DND-41 (cell line): ENCODE data around the gene MYRIP.

Experiments used
- ATAC-seq: fragments of 200-7000 bp; cut with Tn5 transposase; 3 replicates; pipeline ENCODE4 v1.9.1; 2021; ENCODE audit warnings: low read depth; ENCODE audit not compliant: insufficient read depth
- DNase-seq: peaks from one replicate; pipeline ENCODE4 v3.0.0-alpha.2; 2020
- H2AFZ ChIP-seq: 2 replicates; pipeline ENCODE4 v1.6.0; 2012; ENCODE audit warnings: low read depth, low read length
- H3K27ac ChIP-seq: 2 replicates; pipeline ENCODE4 v1.5.1; 2012; ENCODE audit warnings: low read length, inconsistent platforms
- H3K27me3 ChIP-seq: fragments of 200-600 bp; sonication (generic); 2 replicates; pipeline ENCODE4 v1.6.0; 2012; ENCODE audit warnings: low read length, mild to moderate bottlenecking, inconsistent platforms; ENCODE audit not compliant: insufficient read depth, poor library complexity
- H3K36me3 ChIP-seq: 2 replicates; pipeline ENCODE4 v1.5.1; 2012; ENCODE audit warnings: low read length, inconsistent platforms; ENCODE audit not compliant: insufficient read depth
- H3K4me1 ChIP-seq: 2 replicates; pipeline ENCODE4 v1.5.1; 2012; ENCODE audit warnings: mild to moderate bottlenecking, low read length; ENCODE audit not compliant: insufficient read depth
- H3K4me2 ChIP-seq: 2 replicates; pipeline ENCODE4 v1.6.0; 2012; ENCODE audit warnings: mild to moderate bottlenecking, moderate library complexity, low read length, inconsistent platforms; ENCODE audit not compliant: insufficient read depth
- H3K4me3 ChIP-seq, 2 experiments: fragments of 200-600 bp in 1 of 2; shearing (Covaris generic) in 1 of 2; 2 replicates each; pipeline ENCODE4 v1.5.1; 2012 to 2016; ENCODE audit warnings: inconsistent platforms in 2 of 2, low read length in 2 of 2, mild to moderate bottlenecking in 2 of 2, low read depth in 1 of 2, moderate library complexity in 1 of 2
- H3K79me2 ChIP-seq: 2 replicates; pipeline ENCODE4 v1.6.0; 2012; ENCODE audit warnings: low read length, inconsistent platforms; ENCODE audit not compliant: insufficient read depth
- H3K9ac ChIP-seq: 2 replicates; pipeline ENCODE4 v1.6.0; 2012; ENCODE audit warnings: low read depth, mild to moderate bottlenecking, inconsistent platforms, low read length, moderate library complexity
- H3K9me3 ChIP-seq: 2 replicates; pipeline ENCODE4 v1.5.1; 2012; ENCODE audit warnings: low read length, moderate library complexity, mild to moderate bottlenecking, inconsistent platforms; ENCODE audit not compliant: insufficient read depth, severe bottlenecking
- H4K20me1 ChIP-seq: 2 replicates; pipeline ENCODE4 v1.6.0; 2012; ENCODE audit warnings: low read length; ENCODE audit not compliant: insufficient read depth
- CTCF ChIP-seq: IDR thresholded peaks from 2 replicates; pipeline ENCODE4 v1.5.1; 2012; ENCODE audit warnings: borderline replicate concordance, low read length, moderate library complexity, mild to moderate bottlenecking; ENCODE audit not compliant: poor library complexity, severe bottlenecking; ENCODE audit errors: extremely low read depth
- EZH2 ChIP-seq: IDR thresholded peaks from 3 replicates; pipeline ENCODE4 v1.6.1; 2012; ENCODE audit warnings: borderline replicate concordance, low read depth, mild to moderate bottlenecking, moderate library complexity, low read length, inconsistent platforms; ENCODE audit not compliant: severe bottlenecking

Gene MYRIP

DNA sequence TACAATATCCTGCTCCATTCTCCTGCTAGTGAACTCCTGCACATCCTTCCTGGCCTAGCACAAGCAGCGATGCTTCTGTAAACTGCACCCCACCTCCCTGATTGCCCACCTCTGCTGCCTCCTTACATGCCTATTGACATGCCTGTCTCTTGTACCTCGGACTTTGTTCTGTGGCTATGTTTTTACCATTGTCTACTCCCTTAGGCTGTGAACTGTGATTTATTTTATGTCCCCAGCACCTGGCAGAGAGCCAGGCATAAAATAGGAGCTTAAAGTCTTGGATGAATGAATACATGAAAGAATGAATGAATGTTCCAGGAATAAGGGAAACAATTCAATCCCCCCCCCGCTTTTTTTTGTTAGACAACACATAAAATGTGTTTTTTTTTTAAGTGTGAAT is 210.0 kb downstream of the MYRIP start:
- DNase-seq (no peak), ATAC-seq (no peak)
- Histone ChIP-seq H3K9me3 (no peaks in the 10 kb centered on the region), H3K36me3 (no peaks in the 10 kb centered on the region), H3K9ac (no peak overlapping the region), H3K4me2 (no peak overlapping the region), H2AFZ (no peak overlapping the region), H3K79me2 (no peaks in the 10 kb centered on the region), H3K27me3 (peaks cover 8% of the 10 kb centered on the region), H3K27ac (no peak overlapping the region), H3K4me1 (no peaks in the 10 kb centered on the region), H3K4me3 (no peak overlapping the region), H4K20me1 (no peaks in the 10 kb centered on the region)
- TF ChIP-seq CTCF (no peak), EZH2 (no peak)

- no peaks in the 10 kb centered on the region for H3K79me2 ChIP-seq
- ATAC-seq: no peak
- H3K4me1 ChIP-seq: no peaks in the 10 kb centered on the region
- TF ChIP-seq EZH2 (no peak), CTCF (no peak)
- H2AFZ ChIP-seq: no peak overlapping the region
- H3K27me3 ChIP-seq: peaks cover 7% of the 10 kb centered on the region
- no peak overlapping the region for H3K4me3 ChIP-seq
- no peaks in the 10 kb centered on the region for H4K20me1 ChIP-seq
- H3K36me3 ChIP-seq: no peaks in the 10 kb centered on the region
- DNase-seq: no peak
- no peak overlapping the region for H3K9ac ChIP-seq
- peaks cover 5% of the 10 kb centered on the region for H3K9me3 ChIP-seq
- no peak overlapping the region for H3K4me2 ChIP-seq
- no peak overlapping the region for H3K27ac ChIP-seq
These were observed 211.3 kb downstream of the MYRIP start for GRCh38 chr3:40020689-40021088.

DNA sequence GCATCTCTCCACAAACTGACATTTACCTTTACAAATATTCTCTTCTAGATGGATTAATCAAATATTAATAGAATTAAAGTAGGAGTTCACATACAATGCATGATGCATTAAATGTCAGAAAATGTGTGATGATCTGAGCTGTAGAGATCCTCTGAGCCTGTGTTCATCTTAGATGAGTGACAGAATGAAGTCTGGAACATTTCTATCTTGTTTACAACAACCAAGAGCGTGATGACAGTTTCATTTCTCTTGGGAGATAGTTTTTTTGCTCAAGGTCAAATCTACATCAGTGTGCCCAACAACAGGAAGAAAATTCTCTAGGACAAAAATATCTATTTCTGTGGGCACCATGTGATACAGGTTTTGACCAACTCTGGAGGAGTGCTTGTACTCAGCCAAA is 211.9 kb downstream of the MYRIP start:
- Histone ChIP-seq H3K4me3 (no peak overlapping the region), H3K9me3 (peaks cover 9% of the 10 kb centered on the region), H3K27me3 (peaks cover 7% of the 10 kb centered on the region), H3K79me2 (no peaks in the 10 kb centered on the region), H3K27ac (no peak overlapping the region), H3K4me2 (no peak overlapping the region), H3K4me1 (no peaks in the 10 kb centered on the region), H3K9ac (no peak overlapping the region), H2AFZ (no peak overlapping the region), H4K20me1 (no peaks in the 10 kb centered on the region), H3K36me3 (no peaks in the 10 kb centered on the region)
- TF ChIP-seq CTCF (no peak), EZH2 (no peak)
- DNase-seq: no peak
- no peak for ATAC-seq

DNA sequence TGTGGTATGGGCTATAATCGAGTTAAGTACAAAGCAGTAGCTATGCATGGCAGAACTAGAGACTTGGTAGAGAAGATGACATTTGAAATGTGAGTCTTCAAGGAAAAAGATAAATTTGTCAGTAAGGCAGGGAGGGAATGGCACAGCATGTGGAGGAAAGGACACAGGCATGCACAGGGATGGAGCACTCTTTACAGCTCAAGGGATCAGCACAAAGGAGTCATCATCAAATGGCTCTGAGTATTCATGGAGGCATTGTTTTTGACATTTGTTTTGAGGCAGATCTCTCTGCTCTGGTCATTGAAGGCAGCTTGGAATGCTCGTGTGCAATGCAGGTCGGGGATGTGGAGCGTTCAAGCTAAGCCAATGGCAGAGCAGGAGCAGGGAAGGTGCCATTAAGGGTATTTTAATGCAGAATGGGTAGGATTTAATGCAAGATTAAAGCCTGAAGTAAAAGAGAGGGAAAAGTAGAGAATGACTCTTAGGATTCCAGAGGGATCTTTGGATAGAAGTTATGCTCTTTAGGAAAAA is 213.0 kb downstream of the MYRIP start:
- Histone ChIP-seq H3K4me3 (no peak overlapping the region), H3K9me3 (peaks cover 9% of the 10 kb centered on the region), H3K27me3 (peaks cover 7% of the 10 kb centered on the region), H3K4me1 (no peaks in the 10 kb centered on the region), H3K79me2 (no peaks in the 10 kb centered on the region), H3K9ac (no peak overlapping the region), H3K27ac (no peak overlapping the region), H3K4me2 (no peak overlapping the region), H2AFZ (no peak overlapping the region), H4K20me1 (no peaks in the 10 kb centered on the region), H3K36me3 (no peaks in the 10 kb centered on the region)
- TF ChIP-seq EZH2: no peak
- TF ChIP-seq CTCF: no peak
- no peak for ATAC-seq
- no peak for DNase-seq
